Prostate gland (tissue), 2 donors: ENCODE measurements around the gene JAKMIP2. TPM values are rescaled to one million over a fixed set of nuclear protein-coding genes. Genes with fewer than 3 reads are reported as not detected.

Source experiments
- DNase-seq: peaks from one replicate; pipeline ENCODE4 v3.0.0-alpha.2; 2019; ENCODE audit warnings: low spot score
- H3K27ac ChIP-seq, 2 donors: fragments of 200-600 bp; sonication (generic); 2 replicates each; pipeline ENCODE4 v1.5.1; 2017 to 2019
- H3K27me3 ChIP-seq: fragments of 200-600 bp; sonication (generic); replicated peaks from 2 replicates; pipeline ENCODE4 v1.5.1; 2019; ENCODE audit not compliant: insufficient read depth
- H3K36me3 ChIP-seq, 2 donors: fragments of 200-600 bp; sonication (generic); 1 replicate in 1 of 2; 2 replicates in 1 of 2; pipeline versions ENCODE4 v1.5.1 to v1.8.1; 2017 to 2019
- H3K4me1 ChIP-seq: fragments of 200-600 bp; sonication (generic); replicated peaks from 2 replicates; pipeline ENCODE4 v1.5.1; 2019
- H3K4me3 ChIP-seq, 2 donors: fragments of 200-600 bp; sonication (generic); 2 replicates each; pipeline ENCODE4 v1.5.1; 2017 to 2019
- H3K9me3 ChIP-seq: fragments of 200-600 bp; sonication (generic); 2 replicates; pipeline ENCODE4 v1.5.1; 2017
- CTCF ChIP-seq, 4 experiments: fragments of 200-600 bp in 2 of 4; fragments of 450-650 bp in 2 of 4; sonication (generic) in 2 of 4; IDR thresholded peaks; 1 replicate in 3 of 4; 2 replicates in 1 of 4; pipeline ENCODE4 v1.5.1; 2016 to 2019; ENCODE audit warnings: antibody characterized with exemption in 4 of 4, mild to moderate bottlenecking in 2 of 4, moderate library complexity in 2 of 4
- POLR2A ChIP-seq: fragments of 450-650 bp; IDR thresholded peaks from one replicate; pipeline ENCODE4 v1.6.1; 2016; ENCODE audit warnings: antibody characterized with exemption, mild to moderate bottlenecking
- POLR2AphosphoS5 ChIP-seq: sonication (generic); formaldehyde crosslinking; IDR thresholded peaks from one replicate; pipeline ENCODE4 v1.6.1; 2017; ENCODE audit warnings: antibody characterized with exemption
- WGBS: methylation state at CpG from one replicate; pipeline ENCODE4 v1.1.5; 2018; 5-methylcytosine and 5-hydroxymethylcytosine counted together
- intact Hi-C: fragments of 100-400 bp; cut with DNase I; formaldehyde crosslinking; loops from one replicate; pipeline ENCODE4 v1.14.2; 2022
- total RNA-seq, 2 donors: library from RNA; depleted of rRNA; stranded (reverse); fragments of >200 nt; gene quantifications; one replicate each; pipeline ENCODE4 v1.1.0, GENCODE V29; 2016

JAKMIP2 gene
- total RNA-seq, 2 donors from 2014 or later, result 0.85 to 1.2 TPM

GRCh38 chr5:147801461-147801860, 18.9 kb upstream of the JAKMIP2 start:
- no peak for DNase-seq
- H3K4me1 ChIP-seq, result no peaks in the 10 kb centered on the region
- 100% methylated on average over 1 of the region's 1 CpG for WGBS
- intact Hi-C loops, result no loop called here
- TF ChIP-seq CTCF (IDR thresholded peaks at IDR 0.05), result no peak
- no peak for TF ChIP-seq POLR2A
- TF ChIP-seq POLR2AphosphoS5, result no peak
- H3K4me3 ChIP-seq, result no peak overlapping the region
- no peak overlapping the region for H3K27ac ChIP-seq
- H3K36me3 ChIP-seq, result no peaks in the 10 kb centered on the region
- H3K27me3 ChIP-seq, result no peaks in the 10 kb centered on the region
- H3K9me3 ChIP-seq, result no peaks in the 10 kb centered on the region

GRCh38 chr5:147800491-147800890, 18.0 kb upstream of the JAKMIP2 start:
- Histone ChIP-seq H3K27me3 (no peaks in the 10 kb centered on the region), H3K9me3 (no peaks in the 10 kb centered on the region), H3K27ac (no peak overlapping the region), H3K4me3 (no peak overlapping the region), H3K36me3 (no peaks in the 10 kb centered on the region), H3K4me1 (no peaks in the 10 kb centered on the region)
- TF ChIP-seq CTCF (IDR thresholded peaks at IDR 0.05), result no peak
- intact Hi-C loops, result no loop called here
- WGBS, result 78% methylated on average over 3 of the region's 3 CpGs
- DNase-seq, result no peak

GRCh38 chr5:147796556-147797308, 14.2 kb upstream of the JAKMIP2 start:
- Histone ChIP-seq H3K4me3 (no peak overlapping the region), H3K9me3 (no peaks in the 10 kb centered on the region), H3K27me3 (no peaks in the 10 kb centered on the region), H3K36me3 (no peaks in the 10 kb centered on the region), H3K27ac (no peak overlapping the region), H3K4me1 (no peaks in the 10 kb centered on the region)
- no peak for DNase-seq
- intact Hi-C loops, result no loop called here
- WGBS, result 77% methylated on average over 6 of the region's 6 CpGs
- TF ChIP-seq POLR2A (no peak), POLR2AphosphoS5 (no peak), CTCF (IDR thresholded peaks at IDR 0.05) (no peak)

- H3K27me3 ChIP-seq, result no peaks in the 10 kb centered on the region
- intact Hi-C loops, result no loop called here
- 70% methylated on average over 6 of the region's 6 CpGs for WGBS
- H3K36me3 ChIP-seq, result no peaks in the 10 kb centered on the region
- no peaks in the 10 kb centered on the region for H3K9me3 ChIP-seq
- no peak overlapping the region for H3K27ac ChIP-seq
- no peaks in the 10 kb centered on the region for H3K4me1 ChIP-seq
- no peak overlapping the region for H3K4me3 ChIP-seq
- TF ChIP-seq POLR2AphosphoS5 (no peak), CTCF (IDR thresholded peaks at IDR 0.05) (no peak), POLR2A (no peak)
- DNase-seq, result no peak
Observed at GRCh38 chr5:147791181-147791580, 8.7 kb upstream of the JAKMIP2 start.

- H3K4me3 ChIP-seq, result no peak overlapping the region
- 73% methylated on average over 2 of the region's 2 CpGs for WGBS
- H3K4me1 ChIP-seq, result no peaks in the 10 kb centered on the region
- H3K36me3 ChIP-seq, result no peaks in the 10 kb centered on the region
- H3K9me3 ChIP-seq, result no peaks in the 10 kb centered on the region
- TF ChIP-seq CTCF (IDR thresholded peaks at IDR 0.05) (no peak), POLR2A (no peak), POLR2AphosphoS5 (no peak)
- DNase-seq, result no peak
- intact Hi-C loops, result no loop called here
- H3K27ac ChIP-seq, result no peak overlapping the region
- no peaks in the 10 kb centered on the region for H3K27me3 ChIP-seq
Observed at GRCh38 chr5:147789820-147790219, 7.3 kb upstream of the JAKMIP2 start.
